HL-60/S4 (cell line): ENCODE measurements around the gene GAS2L1.

Experiments used
- in situ Hi-C: fragments of 300-500 bp; cut with MboI; formaldehyde crosslinking; loops from 2 replicates; pipeline ENCODE4 v1.14.3; 2022; ENCODE audit warnings: low sequenced_read_pairs

GAS2L1 gene

GRCh38 chr22:29275167-29275566 lies 31.3 kb upstream of the GAS2L1 start:
- in situ Hi-C loops, result no loop called here

GRCh38 chr22:29275819-29276565 lies 30.5 kb upstream of the GAS2L1 start:
- in situ Hi-C loops, result no loop called here

- in situ Hi-C loops, result no loop called here
Observed at GRCh38 chr22:29277927-29278326, 28.5 kb upstream of the GAS2L1 start.

GRCh38 chr22:29284196-29284595 lies 22.3 kb upstream of the GAS2L1 start:
- in situ Hi-C loops, result no loop called here

GRCh38 chr22:29288837-29289236 lies 17.6 kb upstream of the GAS2L1 start:
- in situ Hi-C loops, result no loop called here

- in situ Hi-C loops, result no loop called here
Observed at GRCh38 chr22:29290061-29290460, 16.4 kb upstream of the GAS2L1 start.

- in situ Hi-C loops, result no loop called here
Observed at GRCh38 chr22:29291215-29291614, 15.2 kb upstream of the GAS2L1 start.

- in situ Hi-C loops, result no loop called here
Observed at GRCh38 chr22:29292379-29292778, 14.1 kb upstream of the GAS2L1 start.

- in situ Hi-C loops, result no loop called here
Observed at GRCh38 chr22:29298641-29299040, 7.8 kb upstream of the GAS2L1 start.

- in situ Hi-C loops, result no loop called here
Observed at GRCh38 chr22:29299136-29299900, 7.1 kb upstream of the GAS2L1 start.

- in situ Hi-C loops, result no loop called here
Observed at GRCh38 chr22:29300467-29300806, 6.0 kb upstream of the GAS2L1 start.

- in situ Hi-C loops, result no loop called here
Observed at GRCh38 chr22:29300807-29301601, 5.4 kb upstream of the GAS2L1 start.

GRCh38 chr22:29301716-29302401 lies 4.6 kb upstream of the GAS2L1 start:
- in situ Hi-C loops, result no loop called here

GRCh38 chr22:29302402-29302680 lies 4.1 kb upstream of the GAS2L1 start:
- in situ Hi-C loops, result no loop called here

GRCh38 chr22:29302681-29303465 lies 3.6 kb upstream of the GAS2L1 start:
- in situ Hi-C loops, result no loop called here

- in situ Hi-C loops, result no loop called here
Observed at GRCh38 chr22:29305836-29306174, 645 bp upstream of the GAS2L1 start.

- in situ Hi-C loops, result no loop called here
Observed at GRCh38 chr22:29306835-29307595, 565 bp downstream of the GAS2L1 start.

GRCh38 chr22:29307596-29308147 lies 1.2 kb downstream of the GAS2L1 start:
- in situ Hi-C loops, result no loop called here

- in situ Hi-C loops, result no loop called here
Observed at GRCh38 chr22:29308148-29308790, 1.8 kb downstream of the GAS2L1 start.
